Mucosa of gallbladder (tissue), 1 donor: Measurements from ENCODE around the gene UPP2. TPM values are rescaled to one million over a fixed set of nuclear protein-coding genes. Genes with fewer than 3 reads are reported as not detected.

Experiments
- DNase-seq: peaks from one replicate; pipeline ENCODE4 v3.0.0-alpha.2; 2020; ENCODE audit warnings: low spot score
- total RNA-seq: library from RNA; stranded (reverse); gene quantifications from one replicate; pipeline ENCODE4 v1.2.1, GENCODE V29; 2021
- donor health status: DM: no; HTN: no; CAD: no.

Gene UPP2
- total RNA-seq, 1 donor from 2014 or later = not detected

DNA sequence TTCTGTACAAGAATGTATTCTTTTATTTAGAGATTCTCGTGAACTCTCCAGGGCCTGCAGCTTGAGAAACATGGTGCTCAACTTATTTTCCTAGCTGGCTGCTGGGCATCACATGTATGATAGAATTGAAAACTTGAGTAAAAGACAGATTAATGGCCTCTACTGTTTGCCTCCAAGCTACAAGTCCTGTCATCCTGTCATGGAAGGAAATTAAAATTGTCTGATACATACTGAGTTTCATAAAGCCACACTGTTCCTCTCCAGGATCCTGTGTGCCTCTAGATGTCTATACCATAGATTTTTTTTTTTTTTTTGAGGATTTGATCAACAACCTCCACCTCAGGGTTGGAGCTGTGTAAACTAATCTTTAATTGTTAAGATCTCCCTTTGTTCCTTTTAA, 38.5 kb downstream of the UPP2 start:
- no peak for DNase-seq

DNA sequence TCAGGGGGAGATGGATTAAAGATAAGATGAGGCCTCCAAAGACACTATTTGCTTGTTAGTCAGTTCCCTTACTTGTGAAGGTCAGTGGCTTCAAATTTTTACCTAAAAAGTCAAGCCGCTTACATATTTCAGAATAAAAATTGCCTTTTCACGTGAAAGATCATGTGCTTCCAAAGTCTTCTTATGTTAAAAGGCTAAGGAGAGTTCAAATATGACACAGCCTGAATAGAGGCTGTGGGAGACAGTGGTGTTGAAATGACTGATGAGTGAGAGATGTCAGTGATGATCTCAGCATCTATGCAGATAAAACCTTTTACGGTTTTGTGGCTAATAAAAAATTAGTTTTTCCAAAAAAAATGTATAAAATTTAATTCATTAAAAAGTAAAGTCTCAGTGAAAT, 40.5 kb downstream of the UPP2 start:
- DNase-seq = no peak

- no peak for DNase-seq
These were observed 41.1 kb downstream of the UPP2 start for GRCh38 chr2:158142568-158143332.

GRCh38 chr2:158143703-158144360, 42.2 kb downstream of the UPP2 start:
- DNase-seq = no peak

GRCh38 chr2:158144914-158145625, 43.4 kb downstream of the UPP2 start:
- DNase-seq = no peak

DNA sequence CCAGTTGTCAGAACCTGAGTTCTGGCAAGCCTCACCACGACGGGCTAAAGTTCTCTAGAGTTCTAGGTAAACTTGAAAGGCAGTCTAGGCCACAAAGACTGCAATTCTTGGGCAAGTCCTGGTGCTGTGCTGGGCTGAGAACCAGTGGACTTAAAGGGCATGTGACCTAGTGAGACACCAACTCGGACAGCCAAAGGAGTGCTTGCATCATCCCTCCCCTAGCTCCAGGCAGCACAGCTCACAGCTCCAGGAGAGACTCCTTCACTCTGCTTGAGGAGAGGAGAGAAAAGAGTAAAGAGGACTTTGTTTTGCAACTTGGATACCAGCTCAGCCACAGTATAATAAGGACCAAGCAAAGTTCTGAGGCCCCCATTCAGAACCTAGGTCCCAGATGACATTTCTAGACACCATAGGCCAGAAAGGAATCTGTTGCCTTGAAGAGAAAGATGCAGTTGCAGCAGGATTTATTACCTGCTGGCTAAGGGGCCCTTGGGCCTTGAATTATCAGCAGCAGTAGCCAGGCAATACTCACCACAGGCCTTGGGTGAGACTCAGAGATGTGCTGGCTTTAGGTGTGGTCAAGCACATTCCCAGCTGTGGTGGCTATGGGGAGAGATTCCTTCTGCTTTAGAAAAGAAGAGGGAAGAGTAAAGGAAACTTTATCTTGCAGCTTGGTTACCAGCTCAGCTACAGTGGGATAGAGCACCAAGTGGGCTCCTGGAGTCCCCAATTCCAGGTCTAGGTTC, 51.8 kb downstream of the UPP2 start:
- DNase-seq = no peak

GRCh38 chr2:158154596-158154995, 52.9 kb downstream of the UPP2 start:
- DNase-seq = no peak

- DNase-seq = no peak
These were observed 71.0 kb downstream of the UPP2 start for GRCh38 chr2:158172719-158173118.

GRCh38 chr2:158174495-158174894, 72.8 kb downstream of the UPP2 start:
- DNase-seq = no peak

DNA sequence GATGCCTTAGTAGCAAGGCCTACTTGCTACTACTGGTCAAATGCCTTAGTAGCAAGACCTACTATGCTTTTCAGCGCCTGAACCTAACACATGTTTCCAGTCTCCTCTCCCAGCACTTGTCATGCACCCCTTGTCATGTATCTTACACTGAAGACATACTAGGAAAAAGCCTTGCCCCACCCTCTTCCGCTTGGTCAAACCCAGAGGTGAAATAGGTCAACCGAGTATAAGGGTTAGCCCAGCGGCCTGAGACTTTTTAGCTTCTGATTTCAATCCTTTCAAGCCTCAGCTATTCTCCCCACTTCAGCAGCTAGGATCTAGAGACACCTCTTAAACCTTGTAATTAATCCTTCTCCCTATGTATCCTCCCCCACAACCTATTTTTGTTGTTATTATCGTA, 73.3 kb downstream of the UPP2 start:
- DNase-seq = no peak

- DNase-seq = no peak
These were observed 77.0 kb downstream of the UPP2 start for GRCh38 chr2:158178646-158179045.

DNA sequence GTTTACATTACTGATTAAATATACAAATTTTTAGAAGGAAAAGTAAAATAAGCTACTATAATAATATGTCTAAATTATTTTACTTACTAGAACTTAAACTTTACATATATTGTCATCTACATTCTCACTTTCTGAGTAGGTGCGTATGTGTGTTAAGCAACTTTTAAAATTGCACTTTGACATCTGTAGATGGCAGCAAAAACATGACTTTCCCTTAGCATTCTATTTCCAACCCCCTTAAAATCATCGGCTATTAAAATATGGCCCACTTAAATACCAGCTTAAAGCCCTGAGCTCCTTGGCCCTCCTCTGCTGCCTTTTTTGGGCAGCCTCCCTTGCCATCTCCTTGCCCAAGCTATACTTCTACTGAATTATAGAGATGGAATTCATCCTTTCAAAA, 78.0 kb downstream of the UPP2 start:
- no peak for DNase-seq

- no peak for DNase-seq
These were observed 79.5 kb downstream of the UPP2 start for GRCh38 chr2:158181171-158181570.

- no peak for DNase-seq
These were observed 81.1 kb downstream of the UPP2 start for GRCh38 chr2:158182676-158183295.

- DNase-seq = no peak
These were observed 82.3 kb downstream of the UPP2 start for GRCh38 chr2:158184001-158184400.

- DNase-seq = peak; percentile 22
These were observed 83.1 kb downstream of the UPP2 start for GRCh38 chr2:158184556-158185343.

Other genes with a start within 250 kb of the UPP2 start
- 47.6 TPM for gene ACVR1, start 225.5 kb upstream of the UPP2 start, total RNA-seq